ENCODE measurements around the gene UST.

DNA sequence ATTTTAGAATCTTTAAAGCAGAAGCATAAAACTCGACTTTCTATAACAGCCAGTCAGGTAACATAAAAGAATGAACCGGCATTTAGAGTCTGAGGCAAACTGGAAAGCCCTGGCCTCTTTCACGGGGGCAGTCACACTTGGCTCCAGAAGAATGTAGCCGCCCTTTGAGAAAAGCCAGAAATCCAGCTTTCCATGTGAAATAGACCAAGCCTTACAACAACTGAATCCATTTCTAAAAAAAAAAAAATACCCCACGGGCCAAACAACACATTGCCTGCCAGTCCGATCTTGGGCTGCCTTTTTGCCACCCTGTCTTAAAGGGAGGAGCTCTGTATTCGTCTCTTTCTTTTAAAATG is 317.8 kb downstream of the UST start:
- TF ChIP-seq, protein P1, sequence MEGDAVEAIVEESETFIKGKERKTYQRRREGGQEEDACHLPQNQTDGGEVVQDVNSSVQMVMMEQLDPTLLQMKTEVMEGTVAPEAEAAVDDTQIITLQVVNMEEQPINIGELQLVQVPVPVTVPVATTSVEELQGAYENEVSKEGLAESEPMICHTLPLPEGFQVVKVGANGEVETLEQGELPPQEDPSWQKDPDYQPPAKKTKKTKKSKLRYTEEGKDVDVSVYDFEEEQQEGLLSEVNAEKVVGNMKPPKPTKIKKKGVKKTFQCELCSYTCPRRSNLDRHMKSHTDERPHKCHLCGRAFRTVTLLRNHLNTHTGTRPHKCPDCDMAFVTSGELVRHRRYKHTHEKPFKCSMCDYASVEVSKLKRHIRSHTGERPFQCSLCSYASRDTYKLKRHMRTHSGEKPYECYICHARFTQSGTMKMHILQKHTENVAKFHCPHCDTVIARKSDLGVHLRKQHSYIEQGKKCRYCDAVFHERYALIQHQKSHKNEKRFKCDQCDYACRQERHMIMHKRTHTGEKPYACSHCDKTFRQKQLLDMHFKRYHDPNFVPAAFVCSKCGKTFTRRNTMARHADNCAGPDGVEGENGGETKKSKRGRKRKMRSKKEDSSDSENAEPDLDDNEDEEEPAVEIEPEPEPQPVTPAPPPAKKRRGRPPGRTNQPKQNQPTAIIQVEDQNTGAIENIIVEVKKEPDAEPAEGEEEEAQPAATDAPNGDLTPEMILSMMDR (conservative IDR thresholded peaks at IDR 0.05) = no peak
- no peak for TF ChIP-seq ZFX (IDR thresholded peaks at IDR 0.05)

Data from C4-2B (cell line).